NOMO-1 treated with DMSO at 0.1 percent for 48 hours (cell line): ENCODE results near the gene PDE7B.
"Not testable (repeated sequence)": the region's sequence is repeated elsewhere in the genome, so short reads cannot be mapped to it uniquely, and the experiment has no call there.

ENCODE experiments used
- DNase-seq: peaks from one replicate; lab custom pipeline; 2025; ENCODE audit not compliant: unreplicated experiment; lab: John Stamatoyannopoulos, UW

Gene PDE7B

GRCh38 chr6:136139111-136139510 lies 287.6 kb downstream of the PDE7B start:
- DNase-seq, result not testable (repeated sequence)

- no peak for DNase-seq
Measured at GRCh38 chr6:136144251-136145023, 292.9 kb downstream of the PDE7B start.

GRCh38 chr6:136146130-136146529 lies 294.6 kb downstream of the PDE7B start:
- no peak for DNase-seq

- DNase-seq, result no peak
Measured at GRCh38 chr6:136147342-136147741, 295.8 kb downstream of the PDE7B start.

- no peak for DNase-seq
Measured at GRCh38 chr6:136148051-136148450, 296.6 kb downstream of the PDE7B start.

GRCh38 chr6:136148523-136148922 lies 297.0 kb downstream of the PDE7B start:
- DNase-seq, result no peak

GRCh38 chr6:136149311-136149710 lies 297.8 kb downstream of the PDE7B start:
- DNase-seq, result no peak

GRCh38 chr6:136150961-136151360 lies 299.5 kb downstream of the PDE7B start:
- no peak for DNase-seq

GRCh38 chr6:136153707-136154375 lies 302.3 kb downstream of the PDE7B start:
- DNase-seq, result no peak

GRCh38 chr6:136155191-136155590 lies 303.7 kb downstream of the PDE7B start:
- no peak for DNase-seq

- no peak for DNase-seq
Measured at GRCh38 chr6:136157743-136158142, 306.2 kb downstream of the PDE7B start.

- no peak for DNase-seq
Measured at GRCh38 chr6:136158387-136158821, 306.9 kb downstream of the PDE7B start.

GRCh38 chr6:136158971-136159370 lies 307.5 kb downstream of the PDE7B start:
- no peak for DNase-seq

GRCh38 chr6:136160250-136160649 lies 308.7 kb downstream of the PDE7B start:
- DNase-seq, result no peak

- DNase-seq, result no peak
Measured at GRCh38 chr6:136161950-136162349, 310.4 kb downstream of the PDE7B start.

- DNase-seq, result no peak
Measured at GRCh38 chr6:136163260-136163659, 311.8 kb downstream of the PDE7B start.

- DNase-seq, result no peak
Measured at GRCh38 chr6:136166815-136167214, 315.3 kb downstream of the PDE7B start.

- DNase-seq, result no peak
Measured at GRCh38 chr6:136169394-136170148, 318.1 kb downstream of the PDE7B start.

- DNase-seq, result no peak
Measured at GRCh38 chr6:136171231-136171630, 319.7 kb downstream of the PDE7B start.

GRCh38 chr6:136173519-136174507 lies 322.3 kb downstream of the PDE7B start:
- no peak for DNase-seq

GRCh38 chr6:136174510-136174909 lies 323.0 kb downstream of the PDE7B start:
- no peak for DNase-seq
